AG04450 (cell line): ENCODE measurements around the gene SMC3. TPM values are rescaled to one million over a fixed set of nuclear protein-coding genes. Genes with fewer than 3 reads are reported as not detected.
"Not testable (repeated sequence)": the region's sequence is repeated elsewhere in the genome, so short reads cannot be mapped to it uniquely, and the experiment has no call there.

Source experiments
- CTCF ChIA-PET: fragments of 300-600, 350-600 bp; formaldehyde crosslinking; extraction: SDS; loops from one replicate; lab custom pipeline; 2022; ENCODE audit warnings: antibody characterized with exemption, inconsistent platforms; lab: Charles Lee
- POLR2A ChIA-PET: fragments of 350-600 bp; formaldehyde crosslinking; extraction: SDS; loops from one replicate; lab custom pipeline; 2021; ENCODE audit warnings: antibody characterized with exemption, inconsistent platforms; lab: Yijun Ruan, JAX
- DNase-seq: peaks from one replicate; pipeline ENCODE4 v3.0.0-alpha.2; 2011; ENCODE audit warnings: low read depth, low spot score
- H3K27ac ChIP-seq: one replicate; pipeline ENCODE4 v1.5.1; 2012; ENCODE audit warnings: low read depth, low read length, control low read depth
- H3K27me3 ChIP-seq: one replicate; pipeline ENCODE4 v1.6.0; 2012; ENCODE audit warnings: low read length; ENCODE audit not compliant: control insufficient read depth, insufficient read depth
- H3K4me3 ChIP-seq: 2 replicates; pipeline ENCODE4 v1.5.1; 2011; ENCODE audit warnings: mild to moderate bottlenecking, low read depth, low read length, control low read depth
- H3K9me3 ChIP-seq: 2 replicates; pipeline ENCODE4 v1.5.1; 2012; ENCODE audit warnings: low read length; ENCODE audit not compliant: control insufficient read depth, insufficient read depth
- polyA plus RNA-seq: library from polyadenylated mRNA; depleted of rRNA; stranded (reverse); fragments of >200 nt; gene quantifications from 2 replicates; pipeline ENCODE4 v1.2.3, GENCODE V29; 2011
- TF ChIP-seq, protein P1 (sequence below): IDR thresholded peaks from 2 replicates; pipeline ENCODE4 v1.5.1; 2011; ENCODE audit warnings: low read depth, low read length, control low read depth, inconsistent platforms

The SMC3 gene
- polyA plus RNA-seq, 1 experiment, result 26.2 TPM

DNA sequence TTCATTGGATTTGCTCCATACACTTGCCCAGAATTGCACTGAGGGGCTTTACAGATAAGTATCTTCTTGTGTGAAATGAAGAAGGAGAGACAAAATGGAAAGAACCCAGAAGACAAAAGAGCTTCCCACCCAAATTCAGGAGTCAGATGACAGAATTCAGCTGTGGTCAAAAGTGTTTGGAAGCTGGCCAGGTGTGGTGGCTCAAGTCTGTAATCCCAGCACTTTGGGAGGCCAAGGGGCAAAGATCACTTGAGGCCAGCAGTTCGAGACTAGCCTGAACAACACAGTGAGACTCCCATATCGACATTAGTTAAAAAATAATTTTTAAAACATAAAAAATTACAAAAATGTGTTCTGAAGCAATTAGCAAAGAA, 42.6 kb upstream of the SMC3 start:
- Histone ChIP-seq H3K4me3 (no peak overlapping the region), H3K9me3 (no peaks in the 10 kb centered on the region), H3K27me3 (no peaks in the 10 kb centered on the region), H3K27ac (no peak overlapping the region)
- POLR2A ChIA-PET, result no interaction called here
- TF ChIP-seq, protein P1, sequence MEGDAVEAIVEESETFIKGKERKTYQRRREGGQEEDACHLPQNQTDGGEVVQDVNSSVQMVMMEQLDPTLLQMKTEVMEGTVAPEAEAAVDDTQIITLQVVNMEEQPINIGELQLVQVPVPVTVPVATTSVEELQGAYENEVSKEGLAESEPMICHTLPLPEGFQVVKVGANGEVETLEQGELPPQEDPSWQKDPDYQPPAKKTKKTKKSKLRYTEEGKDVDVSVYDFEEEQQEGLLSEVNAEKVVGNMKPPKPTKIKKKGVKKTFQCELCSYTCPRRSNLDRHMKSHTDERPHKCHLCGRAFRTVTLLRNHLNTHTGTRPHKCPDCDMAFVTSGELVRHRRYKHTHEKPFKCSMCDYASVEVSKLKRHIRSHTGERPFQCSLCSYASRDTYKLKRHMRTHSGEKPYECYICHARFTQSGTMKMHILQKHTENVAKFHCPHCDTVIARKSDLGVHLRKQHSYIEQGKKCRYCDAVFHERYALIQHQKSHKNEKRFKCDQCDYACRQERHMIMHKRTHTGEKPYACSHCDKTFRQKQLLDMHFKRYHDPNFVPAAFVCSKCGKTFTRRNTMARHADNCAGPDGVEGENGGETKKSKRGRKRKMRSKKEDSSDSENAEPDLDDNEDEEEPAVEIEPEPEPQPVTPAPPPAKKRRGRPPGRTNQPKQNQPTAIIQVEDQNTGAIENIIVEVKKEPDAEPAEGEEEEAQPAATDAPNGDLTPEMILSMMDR, result no peak
- no peak for DNase-seq
- CTCF ChIA-PET, result interaction anchor here (1.7 kb wide), 1 partner anchor 22 kb away, joined by 4 read pairs; no protein-coding TSS in a partner anchor

DNA sequence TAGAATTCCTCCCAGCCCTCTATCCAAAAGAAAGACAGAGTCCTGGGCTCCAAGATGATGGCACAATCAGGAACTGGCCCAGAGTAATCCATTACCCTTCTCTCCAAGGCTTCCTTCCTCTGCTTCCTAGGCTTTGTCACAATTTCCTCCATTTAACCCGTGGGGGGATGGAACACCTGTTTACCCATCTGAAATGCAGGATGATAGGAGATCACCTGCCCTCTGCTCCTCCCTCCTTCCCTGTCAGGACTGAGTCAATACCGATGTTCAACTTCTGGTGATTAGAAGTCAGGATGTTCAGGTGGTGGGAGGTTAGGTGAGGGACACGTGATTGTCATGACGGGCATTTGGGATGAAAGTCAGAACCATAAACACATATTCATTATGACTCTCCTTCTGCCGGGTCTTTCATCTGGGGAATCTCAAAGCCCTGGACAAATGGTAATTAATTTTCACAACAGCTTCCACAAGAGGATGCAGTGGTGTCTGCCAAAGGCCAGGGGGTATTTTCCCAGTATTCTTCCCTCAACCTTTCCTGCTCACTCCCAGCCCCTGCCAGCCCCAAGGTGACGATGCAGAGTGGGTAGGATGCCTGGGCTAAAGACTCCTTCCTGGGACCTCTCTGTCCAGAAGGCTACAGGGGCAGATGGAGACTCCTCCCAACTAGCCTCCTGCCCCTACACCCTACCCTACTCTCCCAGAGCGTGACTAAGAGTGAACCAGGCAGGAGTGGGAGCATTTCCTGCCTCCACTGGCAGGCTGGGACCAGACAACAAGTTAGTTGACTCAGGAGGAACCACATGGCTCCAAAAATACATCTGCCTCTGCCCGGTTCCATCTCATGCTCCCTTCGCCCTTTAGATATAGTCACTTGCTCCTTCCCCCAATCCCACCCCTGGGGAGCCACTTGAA, 41.9 kb upstream of the SMC3 start:
- no peaks in the 10 kb centered on the region for H3K27me3 ChIP-seq
- TF ChIP-seq, protein P1, result no peak
- no peaks in the 10 kb centered on the region; the same call in 1 of the 2 replicates for H3K9me3 ChIP-seq
- H3K4me3 ChIP-seq, result no peak overlapping the region
- ChIA-PET CTCF (interaction anchor here (1.7 kb wide), 1 partner anchor 21 kb away, joined by 4 read pairs; no protein-coding TSS in a partner anchor), POLR2A (no interaction called here)
- DNase-seq, result no peak
- peak overlapping the region; percentile 39 for H3K27ac ChIP-seq

DNA sequence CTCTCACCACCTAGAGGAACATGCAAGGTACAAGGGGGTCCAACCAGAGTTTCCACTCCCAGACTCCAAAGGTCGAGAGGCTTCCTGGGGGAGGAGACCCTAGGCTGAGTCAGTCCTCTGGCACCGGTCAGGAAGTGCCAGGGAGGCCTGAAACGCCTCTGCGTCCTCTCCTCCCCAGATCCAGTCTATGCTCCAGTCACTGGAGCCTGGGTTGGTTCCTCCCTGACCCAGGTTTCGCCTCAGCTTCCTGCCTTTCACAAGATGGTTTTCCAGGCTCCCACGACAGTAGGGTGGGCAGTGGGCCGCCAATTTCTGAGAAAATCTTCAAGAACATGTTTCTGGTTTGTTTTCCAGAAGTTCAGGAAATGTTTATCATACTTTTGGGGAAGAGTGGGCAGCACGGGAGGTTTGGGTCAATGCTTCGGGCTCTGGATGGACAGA, 39.7 kb upstream of the SMC3 start:
- no peak overlapping the region for H3K4me3 ChIP-seq
- TF ChIP-seq, protein P1, result no peak
- POLR2A ChIA-PET, result no interaction called here
- H3K27ac ChIP-seq, result peak overlapping the region; percentile 39
- no peak for DNase-seq
- no peaks in the 10 kb centered on the region for H3K27me3 ChIP-seq
- CTCF ChIA-PET, result interaction anchor here (1.6 kb wide), 1 partner anchor 19 kb away, joined by 5 read pairs; no protein-coding TSS in a partner anchor
- no peaks in the 10 kb centered on the region; the same call in 1 of the 2 replicates for H3K9me3 ChIP-seq

DNA sequence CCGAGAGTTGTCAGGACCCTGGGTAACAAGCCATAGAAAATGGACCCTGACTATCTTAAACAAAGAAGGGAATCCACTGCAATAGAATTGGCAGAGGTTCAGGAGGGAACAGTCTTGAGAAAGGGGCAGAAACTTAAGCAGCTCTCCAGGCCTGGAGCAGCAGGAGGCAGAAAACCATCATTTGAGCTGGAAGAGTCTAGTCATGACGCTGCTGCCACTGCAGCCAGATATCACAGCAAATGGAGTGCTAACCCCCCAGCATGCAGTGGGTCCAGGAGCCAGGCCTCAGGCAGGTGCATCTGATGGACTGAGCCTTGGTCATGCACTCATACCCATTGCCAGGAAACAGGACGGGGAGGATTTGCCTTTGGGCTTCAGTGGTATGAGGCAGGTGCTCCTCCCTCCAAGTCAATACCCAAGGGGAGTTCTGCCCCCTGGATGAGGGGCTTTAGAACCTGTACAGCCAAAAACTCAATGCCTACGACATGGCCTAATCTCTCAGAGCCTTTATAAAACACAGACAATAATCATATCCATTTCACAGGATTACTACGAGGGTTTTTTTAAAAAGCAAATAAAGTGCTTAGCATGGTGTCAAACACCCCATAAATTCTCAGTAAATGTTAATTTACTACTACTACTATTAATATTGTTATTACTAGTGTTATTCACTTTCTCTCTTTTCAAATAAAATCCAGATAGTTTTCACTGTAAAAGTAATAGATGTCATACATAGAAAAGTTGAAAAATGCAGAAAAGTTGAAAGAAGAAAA, 39.1 kb upstream of the SMC3 start:
- CTCF ChIA-PET, result interaction anchor here (1.6 kb wide), 1 partner anchor 19 kb away, joined by 5 read pairs; no protein-coding TSS in a partner anchor
- Histone ChIP-seq H3K27me3 (no peaks in the 10 kb centered on the region), H3K27ac (peak overlapping the region; percentile 43), H3K4me3 (no peak overlapping the region), H3K9me3 (no peaks in the 10 kb centered on the region; the same call in 1 of the 2 replicates)
- TF ChIP-seq, protein P1, result no peak
- no peak for DNase-seq
- POLR2A ChIA-PET, result interaction anchor here (0.6 kb wide), 1 partner anchor 21 kb away, joined by 3 read pairs; no protein-coding TSS in a partner anchor

DNA sequence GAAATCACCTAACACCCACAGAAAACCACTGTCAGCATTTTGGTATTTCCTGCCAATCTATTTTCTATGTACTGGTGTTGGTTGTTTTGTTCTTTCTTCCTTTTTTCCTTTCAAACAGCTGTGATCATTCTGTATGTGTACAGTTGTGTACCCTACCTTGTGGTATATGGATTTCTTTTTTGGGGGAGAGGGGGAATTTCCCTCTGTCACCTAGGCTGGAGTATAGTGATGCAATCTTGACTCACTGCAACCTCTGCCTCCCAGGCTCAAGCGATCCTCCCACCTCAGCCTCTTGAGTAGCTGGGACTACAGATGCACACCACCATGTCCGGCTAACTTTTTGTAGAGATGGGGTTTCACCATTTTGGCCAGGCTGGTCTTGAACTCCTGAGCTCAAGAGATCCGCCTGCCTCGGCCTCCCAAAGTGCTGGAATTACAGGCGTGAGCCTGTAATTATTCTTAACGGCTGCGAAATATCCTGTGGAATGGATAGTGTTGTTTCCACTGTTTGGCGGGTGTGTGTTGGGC, 38.4 kb upstream of the SMC3 start:
- peak overlapping the region; percentile 48 for H3K27ac ChIP-seq
- CTCF ChIA-PET, result interaction anchor here (0.9 kb wide), 1 partner anchor 18 kb away, joined by 4 read pairs; no protein-coding TSS in a partner anchor

More for the DNA sequence above, 38.4 kb upstream of the SMC3 start:
- POLR2A ChIA-PET, H3K9me3 ChIP-seq, H3K27me3 ChIP-seq, DNase-seq, H3K4me3 ChIP-seq: not testable (repeated sequence)
